NCI-H82 (cell line): ENCODE measurements around the gene METTL9.
A peak's percentile ranks its signal among the peaks of the same experiment; 100 is the strongest.
"Not testable (repeated sequence)": the region's sequence is repeated elsewhere in the genome, so short reads cannot be mapped to it uniquely, and the experiment has no call there.

ENCODE experiments used
- DNase-seq: peaks from one replicate; lab custom pipeline; 2025; lab: John Stamatoyannopoulos, UW

METTL9 gene

DNA sequence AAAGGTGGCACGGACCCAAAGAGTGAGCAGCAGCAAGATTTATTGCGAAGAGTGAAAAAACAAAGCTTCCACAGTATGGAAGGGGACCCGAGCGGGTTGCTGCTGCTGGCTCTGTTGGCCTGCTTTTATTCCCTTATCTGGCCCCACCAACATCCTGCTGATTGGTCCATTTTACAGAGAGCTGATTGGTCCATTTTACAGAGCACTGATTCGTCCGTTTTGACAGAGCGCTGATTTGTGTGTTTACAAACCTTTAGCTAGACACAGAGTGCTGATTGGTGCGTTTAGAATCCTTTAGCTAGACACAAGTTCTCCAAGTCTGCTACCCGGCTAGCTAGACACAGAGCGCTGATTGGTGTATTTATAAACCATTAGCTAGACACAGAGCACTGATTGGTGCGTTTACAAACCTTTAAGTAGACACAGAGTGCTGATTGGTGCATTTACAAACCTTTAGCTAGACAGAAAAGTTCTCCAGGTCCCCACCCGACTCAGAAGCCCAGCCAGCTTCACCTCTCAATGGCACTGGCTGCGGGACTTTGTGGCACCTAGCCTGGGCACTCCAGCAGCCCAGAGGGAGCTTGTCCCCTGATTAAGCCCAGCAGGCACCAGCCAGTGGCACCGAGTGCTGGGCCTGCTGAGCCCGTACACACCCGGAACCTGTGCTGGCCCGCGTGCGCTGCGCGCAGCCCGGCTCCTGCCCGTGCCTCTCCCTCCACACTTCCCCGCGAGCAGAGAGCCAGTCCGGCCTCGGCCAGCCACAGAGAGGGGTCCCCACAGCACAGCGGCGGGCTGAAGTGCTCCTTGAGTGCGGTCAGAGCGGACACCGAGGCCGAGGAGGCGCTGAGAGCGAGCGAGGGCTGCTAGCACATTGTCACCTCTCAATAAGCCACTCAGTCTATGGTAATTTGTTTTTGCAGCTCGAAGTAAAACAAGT is 37.9 kb downstream of the METTL9 start:
- no peak for DNase-seq

DNA sequence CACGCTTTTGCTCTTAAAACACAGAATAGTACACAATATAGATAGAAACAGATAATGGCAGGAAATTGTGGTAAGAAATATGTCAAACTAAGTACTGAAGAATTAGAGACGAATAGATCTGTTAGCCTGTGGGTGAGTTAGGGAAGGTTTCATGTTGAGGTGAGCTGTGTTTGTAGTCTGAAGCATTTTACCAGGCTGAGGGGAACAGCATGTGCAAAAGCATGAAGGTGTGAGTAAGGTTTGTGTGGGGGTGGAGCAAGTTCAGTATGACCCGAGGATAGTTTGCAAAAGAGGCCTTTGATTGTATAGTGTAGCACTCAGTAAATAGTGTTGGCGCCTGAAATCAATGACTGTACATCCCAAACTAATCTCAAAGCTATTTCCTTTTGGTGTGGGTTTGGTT is 39.2 kb downstream of the METTL9 start:
- no peak for DNase-seq

DNA sequence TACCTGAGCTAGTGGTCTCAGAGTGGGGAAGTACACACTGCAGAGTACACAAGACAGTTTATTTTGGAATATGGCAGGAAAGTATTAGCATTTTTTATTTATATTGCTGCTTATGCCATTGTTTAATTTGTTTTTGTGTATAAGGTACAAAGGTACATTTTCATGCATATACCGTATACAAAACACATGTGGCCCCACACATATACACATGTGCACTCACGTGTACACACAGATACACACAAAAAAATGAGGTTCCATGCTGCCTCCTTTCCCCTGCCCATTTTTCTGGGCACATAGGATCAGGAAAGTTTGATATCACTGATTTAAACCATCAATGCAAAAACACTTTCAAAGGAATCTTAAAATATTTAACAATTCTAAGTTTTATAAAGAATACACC is 40.1 kb downstream of the METTL9 start:
- no peak for DNase-seq

DNA sequence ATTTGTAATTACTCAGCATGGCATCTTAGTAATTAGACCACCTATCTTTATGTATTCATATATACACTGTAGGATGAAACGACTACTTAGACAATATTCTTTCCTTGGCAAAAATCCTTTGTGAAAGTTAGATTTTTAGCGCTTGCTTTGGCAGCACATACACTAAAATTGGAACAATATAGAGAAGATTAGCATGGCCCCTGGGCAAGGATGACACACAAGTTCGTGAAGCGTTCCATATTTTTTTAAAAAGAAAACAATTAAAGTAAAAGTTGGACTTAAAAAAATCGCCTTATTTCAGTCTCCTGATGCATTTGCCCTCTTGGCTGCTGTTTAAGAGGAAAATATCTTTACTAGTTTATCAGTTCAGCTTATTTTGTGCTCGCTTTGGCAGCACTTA is 42.5 kb downstream of the METTL9 start:
- DNase-seq: no peak

DNA sequence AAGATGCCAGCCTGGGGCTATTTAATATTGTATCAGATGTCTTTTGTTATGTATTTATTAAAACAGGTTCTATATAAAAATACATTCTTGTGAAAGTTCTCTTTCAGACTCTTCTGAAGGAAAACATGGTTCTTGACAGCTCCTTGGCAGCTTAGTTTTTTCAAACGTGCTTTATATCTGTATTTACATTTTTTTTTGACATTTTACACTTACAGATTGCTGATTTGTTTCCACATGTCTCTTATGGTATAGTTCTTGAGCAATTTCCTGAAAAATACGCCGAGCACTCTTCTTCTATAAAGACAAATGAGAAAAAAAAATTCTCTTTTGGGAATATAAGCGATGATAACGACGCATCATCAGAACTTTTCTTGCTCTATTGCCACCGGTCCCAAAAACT is 43.5 kb downstream of the METTL9 start:
- DNase-seq: no peak

DNA sequence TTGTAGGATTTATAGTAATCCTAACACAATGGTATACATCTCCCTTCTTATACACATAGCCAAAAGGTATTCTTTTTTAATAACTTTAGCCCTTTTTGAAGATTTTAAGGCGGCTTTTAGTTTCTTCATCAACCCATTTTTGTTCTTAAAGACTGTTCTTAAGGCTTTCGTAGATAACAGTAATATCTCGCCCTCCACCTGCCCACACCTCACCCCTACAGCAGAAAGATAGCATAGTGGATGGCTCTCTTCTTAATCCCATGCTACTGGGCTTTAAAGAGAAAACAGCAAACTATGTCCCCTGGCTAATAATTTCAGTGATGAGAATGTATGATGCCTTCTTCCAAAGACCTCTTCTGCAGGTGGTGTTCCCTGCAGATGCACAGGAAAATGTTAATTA is 44.4 kb downstream of the METTL9 start:
- DNase-seq: no peak

DNA sequence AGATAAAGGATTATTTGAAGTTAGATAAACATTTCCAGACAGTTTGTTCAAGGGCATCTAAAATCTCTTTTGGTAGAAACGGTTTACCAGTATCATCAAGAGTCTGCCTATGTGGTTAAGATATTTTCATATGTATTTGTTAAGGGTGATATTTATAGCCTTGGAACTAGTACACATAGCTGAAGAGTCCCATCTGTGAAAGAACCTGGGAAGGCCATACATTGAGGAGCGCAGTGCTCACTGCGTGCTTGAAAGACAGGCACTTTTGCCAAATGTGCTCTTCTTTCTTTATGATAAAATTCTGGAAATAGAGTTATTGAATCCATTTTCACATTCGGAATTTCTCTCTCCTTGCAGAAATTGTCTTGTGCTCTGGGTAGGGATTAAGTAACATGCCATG is 45.3 kb downstream of the METTL9 start:
- no peak for DNase-seq

DNA sequence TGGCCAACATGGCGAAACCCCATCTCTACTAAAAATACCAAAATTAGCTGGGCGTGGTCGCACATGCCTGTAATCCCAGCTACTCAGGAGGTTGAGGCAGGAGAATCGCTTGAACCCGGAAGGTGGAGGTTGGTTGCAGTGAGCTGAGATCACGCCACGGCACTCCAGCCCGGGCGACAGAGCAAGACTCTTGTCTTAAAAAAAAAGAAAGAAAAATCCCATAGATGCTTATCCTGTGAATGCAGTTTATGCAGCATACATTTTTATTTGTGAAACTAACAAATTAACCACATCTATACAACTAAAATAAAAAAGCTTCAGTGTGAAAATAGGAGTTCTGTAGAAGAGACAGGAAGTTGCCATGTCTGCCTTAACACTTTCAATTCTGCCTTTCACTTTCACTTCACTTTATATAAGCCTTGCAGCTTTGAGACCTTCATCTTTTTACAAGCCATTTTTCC is 45.9 kb downstream of the METTL9 start:
- DNase-seq: no peak

DNA sequence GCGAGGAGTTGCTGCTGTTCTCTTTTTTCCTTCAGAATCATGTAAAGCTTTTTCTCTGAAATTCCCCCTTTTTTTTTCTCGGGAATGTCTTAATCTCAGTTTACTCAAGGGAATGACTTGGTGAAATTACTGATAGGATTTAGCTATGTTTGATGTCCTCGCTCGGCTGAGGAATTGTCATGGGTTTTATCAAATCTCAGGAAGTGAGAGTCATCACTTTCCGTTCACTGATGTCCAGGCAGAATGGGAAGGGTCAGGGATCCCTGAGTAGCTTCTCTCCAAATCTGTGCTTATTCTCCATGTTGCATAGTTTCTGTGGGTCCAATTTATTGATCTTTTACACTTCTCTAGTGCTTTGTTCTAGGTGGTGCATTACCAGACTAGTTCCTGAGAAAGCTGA is 46.7 kb downstream of the METTL9 start:
- no peak for DNase-seq

DNA sequence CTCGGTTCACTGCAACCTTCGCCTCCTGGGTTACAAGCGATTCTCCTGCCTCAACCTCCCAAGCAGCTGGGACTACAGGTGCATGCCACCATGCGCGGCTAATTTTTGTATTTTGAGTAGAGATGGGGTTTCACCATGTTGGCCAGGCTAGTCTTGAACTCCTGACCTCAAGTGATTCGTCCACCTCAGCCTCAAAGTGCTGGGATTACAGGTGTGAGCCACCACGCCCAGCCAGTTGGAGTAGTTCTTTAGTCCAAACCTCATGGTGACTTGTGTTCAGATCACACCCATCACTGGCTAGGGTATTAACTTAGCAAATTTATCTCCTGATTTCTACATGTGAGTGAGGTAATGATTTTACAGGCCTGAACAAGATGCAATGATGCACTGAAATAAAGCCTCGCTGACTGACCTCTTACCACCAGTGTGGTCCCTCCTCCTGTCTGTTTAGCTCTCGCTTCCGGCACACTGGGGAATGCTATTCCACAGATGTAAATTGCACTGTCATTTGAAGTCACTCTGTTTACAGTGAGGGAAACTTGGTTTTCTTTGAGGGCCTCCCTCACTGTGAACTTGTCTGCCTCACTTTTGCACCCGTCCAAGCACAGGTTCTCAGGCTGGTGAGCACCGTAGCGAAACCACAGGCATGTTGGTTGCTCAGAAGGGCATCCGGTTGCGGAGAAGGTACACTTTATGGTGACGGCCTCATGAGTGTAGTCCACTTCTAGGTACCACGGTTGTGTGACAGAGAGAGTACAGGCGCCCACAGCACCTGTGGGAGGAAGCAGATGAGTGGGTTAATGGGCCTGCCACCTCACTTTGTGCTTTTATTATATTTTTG is 47.6 kb downstream of the METTL9 start:
- DNase-seq: no peak

DNA sequence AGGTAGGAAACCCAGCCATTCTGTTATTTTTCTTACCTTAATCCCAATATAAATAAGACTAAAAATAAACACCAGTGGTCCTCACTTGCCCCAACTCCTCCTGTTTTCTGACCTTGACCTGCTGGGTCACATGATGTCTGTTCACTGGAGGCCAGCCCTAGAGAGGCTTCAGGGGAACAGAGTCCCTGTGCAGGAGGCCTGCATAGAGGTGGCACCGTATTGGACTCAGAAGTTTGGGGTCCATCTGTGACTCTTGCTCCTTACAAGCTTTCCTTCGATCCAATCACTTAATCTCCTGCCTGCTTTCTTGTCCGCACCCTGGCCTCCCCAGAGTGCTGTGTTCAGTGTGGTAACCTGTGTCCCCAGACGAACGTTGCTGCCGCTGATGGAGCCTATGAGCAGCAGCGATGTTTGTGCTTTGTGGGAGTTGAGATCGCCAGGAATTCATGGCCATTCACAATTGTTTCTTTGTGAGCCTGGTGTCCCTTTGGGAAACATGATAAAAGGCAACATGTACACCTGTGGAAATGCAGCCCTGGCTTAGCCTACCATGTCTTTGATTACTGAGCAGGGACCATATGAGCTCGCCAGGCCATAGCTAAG is 48.3 kb downstream of the METTL9 start:
- DNase-seq: no peak

DNA sequence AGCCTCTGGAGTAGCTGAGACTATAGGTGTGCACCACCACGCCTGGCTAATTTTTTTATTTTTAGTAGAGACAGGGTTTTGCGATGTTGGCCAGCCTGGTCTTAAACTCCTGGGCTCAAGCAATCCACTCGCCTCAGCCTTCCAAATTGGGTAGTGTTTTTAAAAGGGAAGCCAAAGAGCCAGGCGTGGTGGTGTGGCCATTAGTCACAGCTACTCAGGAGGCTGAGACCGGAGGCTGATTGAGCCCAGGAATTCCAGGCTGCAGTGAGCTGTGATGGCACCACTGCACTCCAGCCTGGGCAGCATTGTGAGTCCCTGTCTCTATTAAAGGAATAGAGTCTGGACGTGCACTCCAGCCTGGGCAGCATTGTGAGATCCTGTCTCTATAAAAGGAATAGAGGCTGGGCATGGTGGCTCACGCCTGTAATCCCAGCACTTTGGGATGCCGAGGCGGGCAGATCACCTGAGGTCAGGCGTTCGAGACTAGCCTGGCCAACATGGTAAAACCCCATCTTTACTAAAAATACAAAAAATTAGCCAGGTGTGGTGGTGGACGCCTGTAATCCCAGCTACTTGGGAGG is 50.5 kb downstream of the METTL9 start:
- not testable (repeated sequence) for DNase-seq

DNA sequence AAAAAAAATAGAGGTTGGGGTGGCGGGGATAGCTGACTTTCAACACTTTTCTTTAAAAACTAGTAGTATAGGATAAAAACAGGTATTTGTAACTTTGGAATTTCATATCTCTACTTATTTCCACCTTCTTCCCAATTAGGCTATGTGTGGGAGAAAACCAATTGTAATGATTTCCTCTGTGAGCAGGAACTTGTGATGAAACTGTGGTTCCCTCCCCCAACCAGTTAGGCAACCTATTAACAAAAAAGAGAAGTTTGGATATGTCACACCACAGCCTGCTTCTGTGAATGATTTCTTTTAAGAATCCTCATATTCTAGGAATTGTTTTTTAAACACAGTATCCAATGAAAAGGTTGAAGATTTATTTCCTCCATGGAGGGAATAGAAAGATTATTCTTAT is 51.1 kb downstream of the METTL9 start:
- DNase-seq: no peak

DNA sequence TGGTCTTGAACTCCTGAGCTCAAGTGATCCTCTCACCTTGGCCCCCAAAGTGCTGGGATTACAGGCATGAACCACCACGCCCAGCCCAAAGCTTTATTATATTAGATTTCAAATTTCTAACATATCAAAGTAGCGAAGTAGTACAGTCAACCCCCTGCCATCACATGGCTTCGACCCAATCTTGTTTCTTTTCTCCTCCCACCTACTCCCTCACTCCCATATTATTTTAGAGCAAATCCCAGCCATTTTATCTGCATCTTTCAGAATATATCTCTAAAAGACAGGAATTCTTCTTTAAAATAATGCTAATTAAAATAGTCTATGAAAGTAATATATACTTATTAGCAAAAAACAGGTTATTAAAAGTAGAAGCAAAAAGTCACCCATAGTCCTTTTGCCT is 52.1 kb downstream of the METTL9 start:
- no peak for DNase-seq

DNA sequence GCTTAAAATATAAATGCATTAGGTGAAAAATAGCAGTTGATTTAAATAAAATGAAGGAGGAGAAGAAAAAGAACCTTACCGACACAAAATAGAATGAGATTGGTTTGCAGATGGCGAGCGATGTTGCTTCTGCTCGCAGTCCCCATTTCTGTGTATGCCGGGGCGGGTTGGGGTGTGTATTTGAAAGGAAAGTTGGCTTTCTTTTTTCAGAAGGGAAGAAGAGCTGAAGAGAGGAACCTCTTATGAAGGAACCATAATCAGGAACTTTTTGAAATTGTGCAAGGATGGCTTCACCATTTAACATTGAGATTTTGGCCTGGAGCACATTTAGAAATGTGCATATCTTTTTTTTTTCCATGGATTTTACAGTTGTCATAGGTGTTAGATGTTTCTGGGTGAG is 53.1 kb downstream of the METTL9 start, which contains the start of gene IGSF6:
Gene IGSF6, minus strand, starts transcription at position 156 of the 400 bp plus-strand sequence. Its CDS starts 10 bp downstream, at position 146.
- DNase-seq: no peak

DNA sequence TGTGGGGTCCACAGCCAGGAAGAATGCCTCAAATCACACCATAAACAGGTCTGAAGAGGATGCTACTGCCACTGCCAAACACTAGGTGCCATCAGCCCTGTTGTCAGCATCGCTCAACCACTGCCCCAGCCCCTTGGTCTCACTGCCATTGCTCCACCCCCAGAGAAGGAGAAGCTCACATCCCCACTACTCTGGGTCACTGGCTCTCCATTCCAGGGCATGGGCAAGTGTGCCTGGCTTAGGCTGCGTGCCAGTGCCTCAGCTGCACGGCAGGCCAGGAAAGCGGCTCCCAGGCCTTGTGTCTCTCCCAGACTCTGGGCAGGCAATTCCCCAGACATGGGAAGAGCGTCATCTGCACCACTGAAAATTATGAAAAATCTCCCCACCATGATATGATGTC is 54.2 kb downstream of the METTL9 start:
- DNase-seq: no peak

DNA sequence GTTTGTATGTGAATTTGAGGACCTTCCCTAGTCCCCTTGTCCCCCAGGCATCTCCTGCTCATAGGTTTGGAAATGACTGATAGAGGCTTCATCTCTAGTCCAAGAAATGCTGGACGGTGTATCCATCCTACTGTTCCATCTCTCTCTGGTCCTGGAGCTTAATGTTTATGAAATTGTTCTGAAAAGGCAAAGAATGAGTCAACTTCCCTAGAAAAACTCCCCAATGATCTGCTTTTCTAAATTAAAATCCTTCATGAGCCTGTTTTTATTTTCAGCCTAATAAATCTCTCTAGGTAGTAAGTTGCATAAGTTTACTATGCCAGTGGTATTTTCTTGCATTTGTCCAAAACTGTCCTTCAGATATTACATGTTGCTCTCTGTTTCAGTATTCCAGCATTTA is 55.1 kb downstream of the METTL9 start:
- DNase-seq: no peak

DNA sequence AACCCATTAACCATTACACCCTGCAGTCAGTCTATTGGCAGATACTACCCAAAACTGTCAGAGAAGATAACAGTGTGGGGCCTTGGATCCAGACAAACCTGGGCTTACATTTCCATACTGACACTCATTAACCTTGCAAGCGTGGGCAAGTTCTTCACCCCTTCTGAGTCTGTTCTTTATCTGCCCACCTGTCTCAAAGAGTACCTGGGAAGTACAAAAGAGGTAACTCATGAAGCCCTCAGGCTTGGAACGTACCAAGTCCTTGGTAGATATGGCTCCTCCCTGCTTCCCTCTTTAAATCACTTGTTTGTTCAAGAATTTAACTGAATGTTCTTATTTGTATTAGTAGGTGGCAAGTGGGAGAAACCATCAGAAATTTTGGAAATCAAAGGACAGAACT is 55.5 kb downstream of the METTL9 start:
- no peak for DNase-seq

DNA sequence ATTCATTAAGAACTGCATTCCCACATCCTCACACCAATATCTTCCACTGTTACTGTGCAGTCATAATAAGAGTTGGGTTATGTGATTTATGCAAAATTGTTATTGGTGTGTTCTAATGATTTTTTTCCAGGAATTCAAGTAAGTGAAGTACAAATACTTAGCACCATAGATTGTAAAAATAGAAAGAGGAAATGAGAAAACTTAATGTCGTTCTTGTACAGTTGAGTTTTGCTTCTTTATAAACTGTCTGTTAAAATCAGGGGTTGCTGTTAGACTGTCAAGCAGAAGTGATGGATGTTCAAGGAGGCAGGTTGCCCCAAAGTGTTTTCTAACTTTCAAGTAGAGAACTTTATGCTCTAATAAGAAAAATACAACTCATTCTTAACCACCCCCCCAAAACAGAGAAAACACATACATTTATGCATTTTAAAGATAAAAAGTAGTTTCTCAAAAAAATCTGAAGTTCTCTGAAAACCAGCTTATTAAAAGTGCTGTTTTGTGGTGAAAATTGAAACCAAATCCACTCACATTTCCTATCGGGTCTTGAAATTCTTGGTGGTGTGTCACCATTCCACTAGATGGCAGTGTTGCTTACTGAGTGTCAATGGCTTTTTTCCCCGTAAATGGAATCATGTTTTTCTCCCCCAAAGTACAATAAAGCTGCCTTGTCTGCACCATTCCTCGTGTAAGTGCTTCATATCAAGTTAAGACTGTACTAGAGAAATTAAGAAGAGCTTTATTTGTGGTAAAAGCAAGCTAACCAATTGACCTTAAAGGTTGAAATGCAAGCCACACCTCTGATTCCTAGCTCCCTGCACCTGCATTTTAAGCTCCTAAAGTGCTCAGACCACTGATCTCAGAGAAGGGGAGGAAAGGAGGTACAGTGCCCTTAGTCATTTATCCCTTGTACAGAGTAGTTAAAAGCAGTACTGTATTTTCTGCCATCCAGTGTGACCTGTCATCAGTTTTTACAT is 57.7 kb downstream of the METTL9 start:
- DNase-seq: peak; percentile 63

DNA sequence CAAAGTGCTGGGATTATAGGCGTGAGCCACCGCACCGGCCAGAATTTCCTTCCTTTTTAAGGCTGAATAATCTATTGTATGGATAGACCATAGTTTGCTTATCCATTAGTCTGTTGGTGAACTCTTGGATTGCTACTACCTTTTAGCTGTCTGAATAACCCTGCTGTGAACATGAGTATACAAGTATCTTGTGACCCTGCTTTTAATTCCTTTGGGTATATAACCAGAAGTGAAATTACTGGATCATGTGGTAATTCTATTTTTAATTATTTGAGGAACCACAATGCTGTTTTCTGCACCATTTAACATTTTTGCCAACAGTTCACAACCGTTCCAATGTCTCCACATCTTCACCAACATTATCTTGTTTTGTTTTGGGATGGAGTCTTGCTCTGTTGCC is 59.7 kb downstream of the METTL9 start:
- no peak for DNase-seq
